GM11168 (cell line): ENCODE data around the gene TRIM8.
"Not testable (repeated sequence)": the region's sequence is repeated elsewhere in the genome, so short reads cannot be mapped to it uniquely, and the experiment has no call there.

Experiments used
- in situ Hi-C: fragments of 300-500 bp; cut with MboI; formaldehyde crosslinking; loops from one replicate; pipeline ENCODE4 v1.12.0; 2022; ENCODE audit warnings: low sequenced_read_pairs; ENCODE audit not compliant: unreplicated experiment

Gene TRIM8

GRCh38 chr10:102682981-102683380 is 38.7 kb downstream of the TRIM8 start:
- in situ Hi-C loops: no loop called here

GRCh38 chr10:102683736-102684135 is 39.5 kb downstream of the TRIM8 start:
- in situ Hi-C loops: no loop called here

- in situ Hi-C loops: no loop called here
Observed at GRCh38 chr10:102691285-102692066, 47.2 kb downstream of the TRIM8 start.

DNA sequence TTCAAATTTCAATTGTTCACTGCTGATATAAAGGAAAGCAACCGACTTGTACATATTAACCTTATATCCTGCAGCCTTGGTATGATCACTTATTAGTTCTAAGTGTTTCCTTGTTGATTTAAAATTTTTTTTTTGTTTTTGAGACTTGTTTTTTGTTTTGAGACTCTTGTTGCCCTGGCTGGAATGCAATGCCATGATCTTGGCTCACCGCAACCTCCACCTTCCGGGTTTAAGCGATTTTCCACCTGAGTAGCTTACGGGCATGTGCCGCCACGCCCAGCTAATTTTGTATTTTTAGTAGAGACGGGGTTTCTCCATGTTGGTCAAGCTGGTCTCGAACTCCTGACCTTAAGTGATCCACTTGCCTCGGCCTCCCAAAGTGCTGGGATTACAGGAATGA is 51.1 kb downstream of the TRIM8 start:
- in situ Hi-C loops: not testable (repeated sequence)

GRCh38 chr10:102696736-102697135 is 52.5 kb downstream of the TRIM8 start:
- in situ Hi-C loops: no loop called here

GRCh38 chr10:102698894-102699293 is 54.6 kb downstream of the TRIM8 start:
- in situ Hi-C loops: no loop called here

DNA sequence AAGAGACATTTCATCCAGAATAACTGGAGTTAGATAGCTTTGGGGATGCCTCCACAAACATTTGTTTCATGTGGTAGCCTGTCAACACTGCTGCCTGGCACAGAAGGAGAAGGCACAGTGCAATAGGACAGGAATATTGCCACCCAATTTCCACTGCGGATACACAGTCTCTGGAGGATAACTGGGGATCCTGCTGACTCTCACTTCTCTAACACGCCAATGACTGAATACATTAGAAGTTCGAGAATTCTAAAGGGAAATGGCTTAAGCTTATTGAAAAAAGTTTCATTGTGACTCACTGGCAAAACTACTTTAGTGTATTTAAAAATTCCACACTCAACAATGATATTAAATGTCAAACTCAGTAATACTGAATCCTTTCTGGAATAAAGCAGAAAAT is 57.0 kb downstream of the TRIM8 start:
- in situ Hi-C loops: no loop called here

DNA sequence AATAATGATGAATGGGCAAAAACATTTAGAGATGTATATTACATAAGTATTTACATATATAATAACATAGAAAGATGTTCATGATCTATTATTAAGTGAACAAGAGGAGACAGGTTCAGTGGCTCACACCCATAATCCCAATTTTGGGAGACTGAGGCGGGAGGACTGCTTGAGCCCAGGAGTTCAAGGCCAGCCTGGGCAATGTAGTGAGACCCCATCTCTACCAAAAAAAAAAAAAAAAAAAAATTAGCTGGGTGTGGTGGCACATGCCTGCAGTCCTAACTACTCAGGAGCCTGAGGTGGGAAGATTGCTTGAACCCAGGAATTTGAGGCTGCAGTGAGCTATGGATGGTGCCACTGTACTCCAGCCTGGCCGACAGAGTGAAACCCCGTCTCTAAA is 57.5 kb downstream of the TRIM8 start:
- in situ Hi-C loops: no loop called here

- in situ Hi-C loops: no loop called here
Observed at GRCh38 chr10:102702742-102703141, 58.5 kb downstream of the TRIM8 start.

DNA sequence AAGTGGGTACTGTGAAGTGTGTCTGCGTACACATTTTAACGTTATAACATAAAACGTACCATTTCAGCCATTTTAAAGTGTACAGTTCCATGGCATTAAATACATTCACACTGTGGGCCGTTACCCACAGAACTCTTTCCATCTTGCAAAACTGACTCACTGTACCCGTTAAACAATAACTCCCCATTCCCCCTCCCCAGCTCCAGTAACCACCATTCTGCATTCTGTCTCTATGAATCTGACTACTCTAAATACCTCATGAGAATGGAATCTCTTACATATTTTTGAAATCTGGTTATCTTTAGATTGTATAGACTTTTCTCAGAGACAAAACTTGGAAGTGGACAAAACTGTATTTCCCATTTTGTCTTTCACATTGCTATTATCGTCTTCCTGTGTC is 60.6 kb downstream of the TRIM8 start:
- in situ Hi-C loops: no loop called here

DNA sequence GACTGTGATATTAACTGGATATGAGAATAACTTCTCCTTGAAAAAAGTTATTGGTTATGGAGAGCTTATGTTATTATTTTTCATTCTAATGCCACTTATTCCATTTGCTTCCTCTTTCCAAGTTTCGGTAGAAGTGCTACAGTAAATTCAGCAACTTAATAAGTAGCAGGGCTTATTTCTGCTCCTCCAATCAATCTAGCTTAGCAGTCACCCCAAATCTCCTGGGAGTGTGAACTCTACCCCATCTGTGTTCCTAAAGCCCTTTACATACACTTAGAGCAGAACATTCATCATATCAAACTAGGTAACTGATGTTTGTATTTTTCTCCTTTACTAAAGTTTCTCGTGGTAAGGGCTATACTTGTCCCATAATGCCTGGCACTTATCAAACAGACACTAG is 61.3 kb downstream of the TRIM8 start:
- in situ Hi-C loops: no loop called here
